ENCODE results near the gene STK10.

Gene STK10

DNA sequence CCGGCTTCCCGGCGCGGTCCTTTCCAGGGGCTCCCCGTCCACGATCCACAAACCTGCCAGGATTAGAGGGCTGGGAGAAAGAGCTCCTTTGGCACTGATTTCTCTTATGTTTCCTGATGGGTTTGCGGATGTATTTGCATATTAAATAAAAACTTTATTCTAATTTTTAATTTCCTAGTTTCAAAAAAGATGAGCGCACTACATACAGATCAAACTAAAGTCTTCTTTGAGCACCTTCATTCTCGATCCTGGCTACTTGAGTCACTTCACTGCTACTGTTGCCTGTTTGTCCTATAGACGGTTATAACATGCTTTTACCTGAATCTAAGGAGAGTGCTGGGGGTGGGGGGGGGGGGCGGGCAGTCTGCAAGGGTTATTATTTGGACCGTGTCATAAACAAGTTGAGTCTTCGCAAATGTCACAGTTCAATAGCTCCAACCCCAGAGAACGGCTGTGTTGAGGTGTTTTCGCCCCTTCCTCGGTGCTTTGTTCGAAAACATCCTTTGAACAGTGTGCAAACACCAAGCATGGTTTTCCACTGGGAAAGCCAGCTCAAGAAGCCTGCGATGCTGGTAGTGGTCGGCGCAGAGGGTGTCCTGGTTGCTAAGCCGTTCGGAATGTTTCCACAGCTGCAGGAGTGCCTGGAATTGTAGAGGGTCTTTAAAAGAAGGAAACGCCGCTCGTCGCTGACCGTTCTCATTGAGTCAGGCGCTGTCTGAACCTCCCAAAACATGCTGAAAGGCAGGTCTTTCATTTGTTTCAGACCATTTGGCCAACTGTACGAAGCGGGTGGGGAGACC, 1.1 kb upstream of the STK10 start:
- DNase-seq (ENCODE audit: low spot score): no peak

DNA sequence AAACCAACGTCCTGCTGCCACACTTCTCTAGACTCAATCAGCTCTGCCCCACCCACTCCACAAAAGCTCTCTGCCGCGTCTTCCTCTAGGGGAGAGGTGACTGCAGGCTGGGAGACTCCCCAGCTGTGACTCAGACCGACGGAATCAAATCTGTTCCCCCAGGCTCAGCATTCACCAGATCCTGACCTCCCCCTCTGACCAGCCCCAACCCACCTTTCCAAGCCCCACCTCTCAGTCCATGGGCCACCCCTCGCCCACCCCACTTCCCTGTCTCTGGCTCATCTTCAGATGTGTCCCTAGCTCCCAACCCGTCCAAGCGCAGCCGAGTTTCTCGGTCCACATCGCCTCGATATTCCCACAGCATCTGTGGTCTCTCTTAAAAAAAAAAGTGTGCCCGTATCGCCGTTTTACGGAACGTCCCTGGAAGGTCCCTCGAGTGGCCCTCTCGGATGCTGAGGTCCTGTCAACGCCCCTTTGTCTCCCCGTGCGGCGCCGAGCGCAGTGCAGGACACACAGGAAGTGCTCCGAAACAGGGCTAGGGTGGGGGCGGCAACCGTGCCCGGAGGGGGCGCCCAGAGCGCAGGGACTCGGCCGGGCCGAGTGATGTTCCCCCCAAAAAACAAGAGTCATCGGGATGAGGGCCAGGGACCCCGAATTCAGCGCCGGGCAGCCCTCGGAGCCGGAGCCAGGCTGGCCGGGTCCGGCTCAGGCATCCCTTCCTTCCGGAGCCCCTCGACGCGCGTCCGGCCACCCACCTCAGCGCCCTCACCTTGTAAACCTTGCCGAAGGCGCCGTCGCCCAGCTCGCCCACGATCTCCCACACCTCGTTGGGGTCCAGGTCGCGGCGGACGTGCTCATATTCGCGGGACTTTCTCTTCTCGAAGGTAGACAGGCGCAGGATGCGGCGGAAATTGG, 649 bp downstream of the STK10 start:
- DNase-seq (ENCODE audit: low spot score): no peak

DNA sequence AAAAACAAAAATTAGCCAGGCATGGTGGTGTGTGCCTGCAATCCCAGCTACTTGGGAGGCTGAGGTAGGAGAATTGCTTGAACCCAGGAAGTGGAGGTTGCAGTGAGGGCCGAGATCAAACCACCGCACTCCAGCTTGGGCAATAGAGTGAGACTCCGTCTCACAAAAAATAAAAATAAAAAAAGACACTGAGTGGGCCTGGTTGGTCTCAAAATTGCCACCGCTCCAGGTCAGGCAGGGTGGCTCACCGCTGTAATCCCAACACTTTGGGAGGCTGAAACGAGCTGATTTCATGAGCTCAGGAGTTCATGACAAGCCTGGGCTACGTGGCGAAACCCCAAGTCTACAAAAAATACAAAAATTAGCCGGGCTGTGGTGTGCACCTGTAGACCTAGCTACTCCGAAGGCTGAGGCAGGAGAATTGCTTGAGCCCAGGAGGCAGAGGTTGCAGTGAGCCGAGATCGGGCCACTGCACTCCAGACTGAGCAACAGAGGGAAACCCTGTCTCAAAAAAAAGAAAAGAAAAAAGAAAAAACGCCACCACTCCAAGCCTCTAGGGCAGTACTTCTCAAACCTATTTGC, 1.8 kb downstream of the STK10 start:
- no peak for DNase-seq (ENCODE audit: low spot score)

DNA sequence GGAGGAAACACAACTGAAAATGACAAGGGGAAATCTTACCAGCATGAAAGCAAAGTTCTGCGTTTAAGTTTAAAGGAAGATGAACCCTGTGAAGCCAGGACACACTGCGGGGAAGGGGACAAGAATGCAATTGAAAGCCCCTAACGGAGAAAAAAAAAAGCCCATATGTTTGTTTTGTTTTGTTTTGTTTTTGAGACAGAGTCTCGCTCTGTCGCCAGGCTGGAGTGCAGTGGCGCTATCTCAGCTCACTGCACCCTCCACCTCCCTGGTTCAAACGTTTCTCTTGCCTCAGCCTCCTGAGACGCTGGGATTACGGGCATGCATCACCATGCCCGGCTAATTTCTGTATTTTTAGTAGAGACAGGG, 2.9 kb downstream of the STK10 start:
- DNase-seq (ENCODE audit: low spot score): no peak

DNA sequence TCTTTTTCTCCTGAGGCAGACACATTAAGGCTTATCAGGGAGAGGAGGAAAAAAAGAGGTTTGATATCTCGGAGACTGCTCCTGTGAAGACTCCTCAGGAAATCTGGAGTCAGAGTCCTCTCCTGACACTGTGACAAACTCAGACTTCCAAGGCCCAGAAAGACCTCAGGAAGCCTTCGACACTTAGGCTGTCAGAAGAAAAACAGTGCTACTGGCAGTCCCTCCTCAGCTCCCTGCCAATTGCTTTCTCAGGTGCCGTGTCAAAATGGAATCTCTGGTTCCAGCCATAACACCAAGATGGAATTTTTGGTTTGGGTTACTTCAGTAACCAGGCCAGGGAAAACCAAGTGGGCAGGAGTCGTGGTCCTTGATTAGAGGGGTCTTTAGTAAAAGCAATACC, 4.1 kb downstream of the STK10 start:
- no peak for DNase-seq (ENCODE audit: low spot score)

DNA sequence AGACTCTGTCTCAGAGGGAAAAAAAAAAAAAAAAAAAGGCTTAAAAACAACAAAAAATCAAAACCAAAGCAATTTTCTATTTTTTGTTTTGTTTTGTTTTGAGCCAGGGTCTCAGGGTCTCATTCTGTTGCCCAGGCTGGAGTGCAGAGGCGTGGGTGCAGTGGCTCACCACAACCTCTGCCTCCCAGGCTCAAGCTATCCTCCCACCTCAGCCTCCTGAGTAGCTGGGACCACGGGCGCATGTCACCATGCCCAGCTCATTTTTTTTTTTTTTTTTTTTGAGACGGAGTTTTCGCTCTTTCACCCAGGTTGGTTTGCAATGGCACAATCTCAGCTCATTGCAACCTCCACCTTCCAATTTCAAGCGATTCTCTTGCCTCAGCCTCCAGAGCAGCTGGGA, 5.7 kb downstream of the STK10 start:
- DNase-seq (ENCODE audit: low spot score): no peak

DNA sequence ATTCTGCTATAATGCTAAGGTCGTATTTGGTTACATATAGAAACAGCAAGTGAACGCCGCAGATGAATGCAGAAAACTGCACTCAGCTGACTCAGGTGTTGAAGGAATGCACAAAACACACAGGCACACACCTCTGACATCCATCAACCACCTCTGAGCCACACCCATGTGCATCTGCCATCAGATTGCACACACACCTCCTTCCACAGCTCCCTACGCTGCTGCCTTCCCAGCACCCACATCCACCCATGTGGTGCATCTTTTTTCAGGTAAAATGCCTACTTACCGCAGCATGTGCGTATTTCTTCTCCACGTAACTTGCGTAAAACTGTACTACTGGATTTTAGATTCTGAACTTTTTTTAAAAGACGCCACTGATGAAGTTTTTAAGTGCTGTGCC, 7.1 kb downstream of the STK10 start:
- DNase-seq (ENCODE audit: low spot score): peak; percentile 68

DNA sequence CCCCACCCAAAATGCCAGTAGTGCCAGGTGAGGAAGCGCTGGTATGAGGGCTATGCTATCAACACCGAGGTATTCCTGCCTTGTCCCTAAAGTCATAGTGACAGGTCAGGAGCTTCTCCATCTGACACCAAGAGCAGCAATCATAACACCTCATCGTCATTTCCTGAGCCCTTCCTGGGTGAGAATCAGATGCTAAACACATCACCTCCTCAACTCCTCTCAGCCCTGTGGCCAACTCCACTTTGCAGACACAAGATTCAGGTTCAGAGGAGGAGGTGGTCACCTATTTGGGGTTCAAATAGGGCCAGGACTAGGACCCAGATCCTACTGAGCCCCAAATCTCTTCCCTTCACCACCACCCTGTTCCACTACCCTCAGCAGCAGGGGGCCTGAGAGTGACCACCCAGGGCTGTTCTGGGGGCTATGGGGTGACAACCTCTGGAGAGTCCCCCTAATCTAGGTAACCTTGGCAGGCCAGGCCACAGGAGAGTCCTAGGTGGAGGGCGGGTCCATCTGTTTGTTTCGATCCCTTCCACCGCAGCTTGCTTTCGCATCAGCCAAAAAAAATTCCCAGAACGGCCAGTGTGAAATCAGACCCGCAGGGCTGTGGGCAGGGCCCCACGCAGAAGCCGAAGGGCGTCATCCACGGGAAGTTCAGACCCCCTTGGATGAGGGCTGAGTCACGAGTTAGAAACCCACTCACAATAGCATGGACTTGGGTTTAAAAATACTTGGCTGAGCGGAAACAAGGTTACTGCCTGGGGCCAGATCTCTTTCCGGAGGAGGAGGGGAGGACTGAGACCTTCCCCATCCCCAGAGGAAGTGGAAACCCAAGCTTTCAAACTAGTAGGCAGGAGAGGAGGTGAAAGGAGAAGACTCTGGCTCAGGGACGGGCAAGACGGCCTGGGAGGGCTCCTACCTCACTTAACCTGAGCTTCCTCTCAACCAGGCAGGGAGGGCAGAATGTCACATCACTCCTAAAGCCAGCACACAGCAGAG, 8.7 kb downstream of the STK10 start:
- peak; percentile 22 for DNase-seq (ENCODE audit: low spot score)

DNA sequence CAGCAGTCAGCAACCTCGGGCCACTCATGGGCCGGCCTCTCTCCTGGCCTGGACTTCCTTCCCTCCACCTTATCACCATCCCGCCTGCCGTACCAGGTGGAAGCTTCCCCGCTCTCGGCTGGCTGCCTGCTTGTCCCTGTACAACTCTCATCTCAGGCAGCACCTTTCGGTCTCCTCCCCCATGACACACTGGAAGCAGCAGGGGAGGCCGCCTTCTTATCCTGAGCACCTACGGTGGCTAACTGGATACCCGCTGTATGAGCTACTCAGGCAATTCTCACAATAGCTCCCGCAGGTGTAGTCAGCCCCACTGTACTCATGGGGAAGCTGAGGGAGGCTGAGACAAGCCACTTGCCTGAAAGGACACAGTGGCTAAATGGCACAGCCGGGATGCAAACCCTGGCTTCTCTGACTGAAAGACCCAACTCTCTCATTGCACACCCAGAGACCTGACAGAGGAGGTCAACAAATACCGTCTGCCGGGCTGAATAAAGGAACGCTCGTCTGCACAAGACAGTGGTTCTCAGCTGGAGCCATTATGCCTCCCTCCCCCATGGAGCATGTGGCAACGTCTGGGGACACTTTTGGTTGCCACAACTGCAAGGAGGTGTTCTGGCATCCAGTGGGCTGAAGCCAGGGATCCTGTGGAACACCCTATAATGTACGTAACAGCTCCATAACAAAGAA, 9.6 kb downstream of the STK10 start:
- DNase-seq (ENCODE audit: low spot score): no peak

DNA sequence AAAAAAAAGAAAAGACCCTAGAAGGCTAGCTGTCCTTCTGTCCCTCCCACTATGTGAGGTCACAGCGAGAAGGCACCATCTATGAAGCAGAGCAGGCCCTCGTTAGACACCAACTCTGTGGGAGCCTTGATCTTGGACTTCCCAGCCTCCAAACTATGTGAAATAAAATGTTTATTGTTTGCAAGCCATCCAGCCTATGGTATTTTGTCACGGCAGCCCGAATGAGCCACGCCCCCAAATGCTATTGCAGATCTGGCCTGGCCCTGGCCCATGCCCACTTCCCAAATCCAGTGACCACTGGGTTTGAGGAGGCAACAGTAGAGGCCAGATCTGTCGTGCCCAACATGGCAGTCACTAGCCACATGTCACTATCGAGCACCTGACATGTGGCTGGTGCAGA, 10.8 kb downstream of the STK10 start:
- no peak for DNase-seq (ENCODE audit: low spot score)

DNA sequence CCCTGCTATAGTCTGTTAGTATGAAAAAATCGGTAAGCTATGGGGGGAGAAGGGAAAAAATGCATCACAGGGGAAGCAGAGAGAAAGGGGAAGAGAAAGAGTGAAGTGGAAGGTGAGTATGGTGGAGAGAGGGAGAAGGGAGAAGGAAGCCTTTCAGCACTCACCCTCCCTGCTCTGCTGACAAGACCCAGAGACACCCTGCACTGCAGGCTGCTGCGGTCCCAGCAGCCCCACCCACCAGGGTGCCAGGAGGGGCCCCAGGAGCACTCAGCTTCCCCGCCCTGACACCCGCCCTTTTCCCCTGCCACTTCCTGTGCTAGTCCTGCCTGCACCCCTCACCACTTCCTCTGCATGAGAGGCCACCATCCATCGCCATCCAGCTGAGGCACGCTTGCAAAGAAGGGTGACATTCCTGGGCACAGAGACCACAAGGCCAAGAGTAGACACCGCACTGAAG, 12.7 kb downstream of the STK10 start:
- DNase-seq (ENCODE audit: low spot score): no peak

DNA sequence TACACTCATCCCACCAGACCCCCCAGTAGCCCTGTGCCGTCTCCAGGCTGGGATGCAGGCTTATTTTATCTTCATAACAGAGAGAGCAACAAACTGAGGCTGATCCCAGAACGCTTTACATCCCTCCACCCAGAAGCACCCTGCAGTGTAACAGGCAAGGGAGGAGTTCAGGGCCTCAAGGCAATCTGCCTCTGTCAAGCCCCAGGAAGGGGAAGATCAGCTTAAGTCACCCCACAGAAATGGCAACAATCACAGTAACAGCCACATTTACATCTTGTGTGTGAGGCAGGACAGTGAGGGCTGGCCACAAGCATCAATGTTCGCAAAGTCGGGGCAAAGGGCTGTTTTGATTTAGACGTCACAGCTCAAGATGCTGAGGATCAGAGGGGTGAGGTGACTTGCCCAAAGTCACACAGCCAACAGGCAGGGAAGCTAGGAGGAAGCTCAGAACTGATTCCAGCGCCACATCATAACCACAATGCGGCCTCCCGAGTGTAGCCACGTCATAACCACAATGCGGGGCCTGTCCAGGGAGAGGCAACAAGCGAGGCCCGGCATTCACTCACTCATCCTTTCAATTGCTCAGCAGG, 14.4 kb downstream of the STK10 start:
- DNase-seq (ENCODE audit: low spot score): no peak

DNA sequence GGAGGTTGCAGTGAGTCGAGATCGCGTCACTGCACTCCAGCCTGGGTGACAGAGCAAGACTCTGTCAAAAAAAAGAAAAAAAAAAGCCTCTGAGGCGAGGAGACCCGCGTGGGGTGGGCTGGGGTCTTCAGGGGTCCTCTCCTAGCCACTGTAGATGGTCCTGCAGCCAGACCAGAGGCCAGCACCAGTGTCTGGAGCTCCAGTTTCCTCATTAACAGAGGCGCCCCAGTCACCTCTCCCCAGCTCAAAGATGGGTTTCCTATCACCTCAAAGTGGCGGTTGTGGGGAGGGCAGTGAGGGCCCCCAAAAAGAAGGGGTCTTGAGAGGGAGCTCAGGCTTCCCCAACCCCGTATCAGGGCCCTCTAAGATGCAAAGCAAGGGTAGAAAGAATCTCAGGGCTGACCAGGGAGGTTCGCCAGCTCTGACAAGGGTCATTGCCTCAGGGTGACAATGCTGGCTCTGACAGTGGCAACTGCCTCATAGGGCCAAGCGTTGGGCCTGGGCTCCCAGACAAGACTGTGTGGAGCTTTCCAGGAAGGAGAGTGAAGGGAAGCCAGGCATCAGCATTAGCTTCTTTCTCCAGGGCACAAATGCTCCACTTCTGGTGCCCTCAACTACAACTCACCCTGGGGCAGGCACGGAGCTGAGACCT, 15.0 kb downstream of the STK10 start:
- DNase-seq (ENCODE audit: low spot score): peak; percentile 43

DNA sequence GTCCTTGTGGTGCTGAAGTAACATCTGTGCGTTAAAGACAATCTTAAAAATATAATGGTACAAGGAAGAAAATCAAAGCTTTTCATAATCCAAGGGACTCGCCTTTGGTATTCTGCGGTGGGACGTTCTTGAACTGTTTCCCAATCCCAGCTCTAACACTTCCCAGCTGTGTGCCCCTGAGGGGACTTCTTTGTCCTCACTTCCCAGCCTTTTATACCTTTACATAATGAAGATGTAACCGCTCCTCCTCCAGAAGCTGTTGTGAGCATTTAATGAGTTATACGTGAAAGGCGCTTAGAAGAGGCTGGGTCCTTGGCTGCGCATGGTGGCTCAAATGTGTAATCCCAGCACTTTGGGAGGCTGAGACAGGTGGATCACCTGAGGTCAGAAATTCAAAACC, 16.9 kb downstream of the STK10 start:
- no peak for DNase-seq (ENCODE audit: low spot score)

DNA sequence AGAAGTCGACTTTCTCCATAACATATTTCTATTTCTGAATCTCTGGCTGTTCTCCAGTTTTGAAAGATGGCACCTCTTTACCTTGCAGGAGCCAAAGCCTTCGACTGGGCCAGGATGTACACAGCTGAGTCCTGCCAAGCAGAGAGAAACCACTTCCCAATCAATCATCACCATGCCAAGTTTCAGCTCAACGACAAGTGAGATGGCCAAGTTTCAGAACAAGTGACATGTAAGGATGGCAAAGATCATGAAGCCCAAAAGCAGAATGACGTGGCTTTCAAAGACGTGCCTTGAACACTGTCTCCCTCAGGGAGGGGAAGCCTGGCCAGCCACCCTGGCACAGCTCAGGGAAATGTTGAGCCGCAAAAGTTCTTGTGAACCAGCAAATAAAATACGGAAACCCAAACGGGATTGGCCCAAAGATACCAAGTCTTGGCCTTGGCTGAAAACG, 17.7 kb downstream of the STK10 start:
- DNase-seq (ENCODE audit: low spot score): no peak

DNA sequence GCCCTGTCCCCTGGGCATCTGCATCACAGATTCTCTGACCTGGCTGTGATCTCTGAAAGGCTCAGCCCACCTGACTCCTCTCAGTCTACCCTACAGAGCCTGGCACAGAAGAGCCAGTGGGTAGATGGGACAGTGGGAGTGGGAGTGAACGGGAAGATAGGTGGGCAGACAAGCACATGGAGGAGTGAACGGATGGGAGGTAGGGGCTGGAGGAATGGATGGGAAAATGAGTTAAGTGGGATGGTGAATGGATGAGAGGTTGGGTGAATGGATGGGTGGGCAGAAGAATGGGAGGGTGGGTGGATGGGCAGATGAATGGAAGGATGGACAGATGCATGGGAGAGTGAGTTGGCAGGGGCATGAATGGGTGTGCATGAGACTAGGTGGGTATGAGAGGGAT, 18.8 kb downstream of the STK10 start:
- DNase-seq (ENCODE audit: low spot score): no peak

DNA sequence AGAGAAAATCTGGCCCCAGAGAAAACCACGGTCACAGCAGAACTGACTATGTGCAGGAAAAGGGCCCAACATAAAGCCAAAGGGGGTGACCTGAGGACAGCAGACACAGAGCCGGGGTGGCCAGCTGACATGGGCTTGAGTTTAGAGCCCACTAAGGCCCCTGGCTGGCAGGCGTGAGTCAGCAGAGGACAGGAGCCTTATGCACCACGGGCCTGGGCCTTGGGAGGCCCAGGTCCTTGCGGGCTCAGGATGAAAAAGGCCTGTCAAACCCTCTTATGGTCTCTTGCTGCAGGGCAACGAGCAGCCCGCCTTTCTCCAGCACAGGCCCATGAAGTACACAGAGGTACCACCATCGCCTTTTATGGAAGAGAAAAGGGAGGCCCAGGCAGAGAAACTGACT, 19.7 kb downstream of the STK10 start:
- no peak for DNase-seq (ENCODE audit: low spot score)

DNA sequence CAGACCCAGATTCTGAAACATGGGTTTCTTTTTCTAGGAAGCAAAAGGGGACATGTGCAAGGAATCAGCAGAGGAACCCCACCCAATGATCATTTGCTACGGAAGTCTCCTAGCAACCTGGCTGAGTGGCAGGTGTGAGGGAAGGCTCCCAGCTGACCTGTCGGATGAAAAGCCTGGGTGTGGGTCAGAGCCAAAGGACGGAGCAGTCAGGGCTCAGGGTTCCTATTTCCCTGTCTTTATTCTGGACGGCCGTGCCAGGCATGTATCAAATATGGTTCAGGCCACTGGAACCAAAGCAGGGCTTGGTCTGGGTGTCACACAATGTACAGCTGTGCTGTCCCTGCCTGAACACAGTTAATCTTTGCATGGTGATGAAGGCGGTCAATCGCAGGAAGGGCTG, 20.1 kb downstream of the STK10 start:
- DNase-seq (ENCODE audit: low spot score): no peak

DNA sequence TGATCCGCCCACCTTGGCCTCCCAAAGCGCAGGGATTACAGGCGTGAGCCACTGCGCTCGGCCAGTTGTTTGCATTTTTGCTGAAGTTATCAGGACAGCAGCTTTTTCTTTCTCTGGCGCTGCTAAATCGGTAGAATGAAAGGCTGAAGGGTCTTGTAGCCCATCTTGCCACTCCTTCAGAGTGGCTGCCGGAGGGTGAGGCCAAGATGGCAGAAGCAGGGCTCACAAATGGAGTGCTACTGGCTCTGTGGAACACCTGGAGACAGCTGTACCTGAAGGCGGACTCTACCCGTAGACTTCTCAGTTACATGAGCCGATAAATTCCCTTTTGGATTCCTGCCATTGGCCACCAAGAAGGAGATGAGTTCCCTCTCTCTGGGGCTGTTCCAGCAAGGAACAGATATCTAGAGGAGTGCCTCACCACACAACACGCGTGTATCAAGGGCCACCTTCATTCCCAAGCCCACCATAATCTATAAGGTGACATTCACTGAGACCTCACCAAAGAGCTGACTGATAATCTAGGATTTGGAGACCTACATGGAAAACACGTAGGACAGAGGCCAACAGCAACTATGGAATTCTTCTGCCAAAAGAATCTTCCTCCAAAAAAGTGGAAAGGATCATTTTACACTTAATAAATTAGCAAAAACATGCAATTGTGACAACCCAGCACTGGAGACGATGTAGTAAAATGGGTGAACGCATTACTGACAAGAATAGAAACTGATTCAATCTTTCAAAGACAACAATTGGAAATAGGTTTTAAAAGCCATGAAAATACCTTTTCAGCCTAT, 21.8 kb downstream of the STK10 start:
- DNase-seq (ENCODE audit: low spot score): no peak

Measured in putamen (tissue), 1 donor.